KOPT-K1 (cell line): ENCODE data around the gene KIAA0825.

ENCODE experiments used
- H3K27ac ChIP-seq: fragments of 200-600 bp; sonication (generic); 2 replicates; pipeline ENCODE4 v1.5.1; 2016; ENCODE audit warnings: antibody characterized with exemption, mild to moderate bottlenecking, low read depth, low read length; ENCODE audit not compliant: poor library complexity, severe bottlenecking
- H3K36me3 ChIP-seq: fragments of 200-600 bp; sonication (generic); 2 replicates; pipeline ENCODE4 v1.5.1; 2017; ENCODE audit warnings: antibody characterized with exemption, mild to moderate bottlenecking, low read length, moderate library complexity; ENCODE audit not compliant: insufficient read depth
- H3K9me3 ChIP-seq: fragments of 200-600 bp; sonication (generic); 2 replicates; pipeline ENCODE4 v1.5.1; 2017; ENCODE audit warnings: antibody characterized with exemption, low read length, mild to moderate bottlenecking; ENCODE audit not compliant: insufficient read depth, poor library complexity, severe bottlenecking

Gene KIAA0825

DNA sequence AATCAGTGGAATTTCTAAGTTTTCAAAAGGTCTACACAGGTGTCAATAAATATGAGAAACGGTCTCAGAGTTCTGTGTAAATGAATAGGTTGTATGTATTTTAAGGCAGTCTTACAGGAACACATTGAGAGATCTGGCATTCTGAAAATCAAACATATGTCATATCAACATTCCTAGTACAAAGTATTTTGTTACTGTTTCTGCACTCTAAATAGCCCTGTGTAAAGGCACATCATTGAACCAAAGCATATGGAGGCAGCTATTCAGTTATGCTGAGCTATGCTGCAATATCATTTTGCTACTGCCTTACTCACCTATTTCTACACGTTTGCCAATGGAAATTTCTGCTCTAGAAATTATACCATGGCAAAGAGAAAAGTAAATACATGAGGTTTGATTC lies 379.1 kb downstream of the KIAA0825 start:
- Histone ChIP-seq H3K9me3 (peaks cover 18% of the 10 kb centered on the region), H3K36me3 (no peaks in the 10 kb centered on the region), H3K27ac (no peak overlapping the region)

DNA sequence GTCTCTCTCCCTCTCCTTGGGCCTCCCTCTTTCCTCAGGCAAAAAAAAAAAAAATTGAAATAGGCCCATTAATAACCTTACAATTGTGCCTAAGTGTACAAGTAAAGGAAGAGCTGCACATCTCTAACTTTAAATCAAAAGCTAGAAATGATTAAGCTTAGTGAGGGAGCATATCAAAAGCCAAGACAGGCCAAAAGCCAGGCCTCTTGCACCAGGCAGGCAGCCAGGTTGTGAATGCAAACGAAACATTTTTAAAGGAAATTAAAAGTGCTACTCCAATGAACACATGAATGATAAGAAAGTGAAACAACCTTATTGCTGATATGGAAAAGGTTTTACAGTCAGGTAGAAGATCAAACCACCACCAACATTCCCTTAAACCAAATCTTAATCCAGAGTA lies 383.4 kb downstream of the KIAA0825 start:
- no peak overlapping the region for H3K27ac ChIP-seq
- peaks cover 22% of the 10 kb centered on the region for H3K9me3 ChIP-seq
- H3K36me3 ChIP-seq: no peaks in the 10 kb centered on the region

DNA sequence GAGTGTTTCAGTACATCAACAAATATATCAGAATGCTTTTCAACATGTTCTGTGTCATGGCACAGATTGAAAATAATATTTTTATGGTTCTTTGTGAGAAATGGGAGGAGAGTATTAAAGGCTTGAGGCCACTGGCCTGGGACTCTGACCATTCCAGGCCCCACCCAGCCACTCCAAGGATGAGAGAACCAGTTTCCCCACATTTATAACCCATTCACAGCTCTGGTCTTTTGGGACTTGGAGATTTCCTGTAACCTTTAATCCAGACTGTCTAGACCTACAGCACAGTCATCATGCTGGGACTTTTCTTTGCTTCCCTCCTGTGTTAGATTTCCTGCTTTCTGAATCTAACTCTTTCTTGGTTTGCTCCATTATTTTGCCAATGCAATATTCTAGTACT lies 389.6 kb downstream of the KIAA0825 start:
- peaks cover 14% of the 10 kb centered on the region for H3K9me3 ChIP-seq
- H3K27ac ChIP-seq: no peak overlapping the region
- no peaks in the 10 kb centered on the region for H3K36me3 ChIP-seq

DNA sequence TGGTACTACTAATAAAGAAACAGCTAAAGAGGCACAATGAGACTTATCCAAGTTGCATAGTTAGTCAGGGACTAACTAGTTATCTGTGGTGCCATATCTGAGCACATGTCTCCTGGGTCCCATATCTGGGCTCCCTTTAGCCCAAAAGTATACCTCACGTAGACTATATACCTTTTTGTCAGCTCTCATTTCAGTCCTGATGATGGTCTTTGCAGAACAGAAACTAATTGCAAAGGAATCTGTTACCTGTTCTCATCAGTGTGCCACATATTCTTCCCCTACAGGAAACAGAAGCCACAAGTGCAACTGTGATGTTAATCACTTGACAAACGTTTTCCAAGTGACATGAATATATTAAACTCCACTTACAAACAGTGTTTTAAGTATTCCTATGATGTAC lies 395.2 kb downstream of the KIAA0825 start:
- H3K27ac ChIP-seq: peak overlapping the region; percentile 85
- no peaks in the 10 kb centered on the region for H3K36me3 ChIP-seq
- H3K9me3 ChIP-seq: peaks cover 10% of the 10 kb centered on the region

DNA sequence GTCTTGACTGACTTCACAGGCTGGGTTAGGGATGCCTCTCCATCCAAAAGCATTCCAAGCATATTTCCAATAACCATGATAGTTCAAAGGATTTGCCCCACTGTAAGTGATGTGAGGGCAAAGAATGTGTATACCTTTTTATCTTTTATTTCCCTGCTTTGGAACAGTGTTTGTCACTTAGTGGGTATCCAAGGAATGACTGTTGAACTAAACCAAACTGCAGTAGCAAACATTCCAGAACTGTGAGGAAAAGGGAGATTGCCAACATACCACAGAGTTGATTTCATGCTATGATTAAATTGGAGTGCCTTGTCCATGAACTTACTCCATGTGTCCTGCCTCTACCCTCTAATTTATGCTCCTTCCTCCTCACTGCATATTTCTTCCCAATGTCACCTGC lies 400.0 kb downstream of the KIAA0825 start:
- no peaks in the 10 kb centered on the region for H3K36me3 ChIP-seq
- H3K27ac ChIP-seq: no peak overlapping the region
- H3K9me3 ChIP-seq: no peaks in the 10 kb centered on the region

DNA sequence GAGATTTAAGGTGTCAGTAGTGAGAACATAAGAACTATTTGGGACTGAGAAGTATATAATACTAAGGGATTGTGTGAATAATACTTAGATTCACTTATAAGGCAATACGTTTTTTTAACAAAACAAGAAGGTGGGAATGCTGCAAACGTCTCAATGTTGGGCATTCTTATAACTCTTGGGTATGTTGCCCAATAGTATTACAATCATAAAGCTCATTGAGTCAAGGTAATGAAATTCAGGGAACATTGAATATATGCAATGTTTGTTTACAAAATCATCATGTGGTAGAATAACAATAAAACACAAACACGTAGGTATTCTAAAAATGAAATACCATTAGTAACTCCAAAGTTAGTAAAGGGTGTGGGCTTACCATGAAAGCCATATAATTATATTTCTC lies 400.7 kb downstream of the KIAA0825 start:
- Histone ChIP-seq H3K9me3 (no peaks in the 10 kb centered on the region), H3K27ac (no peak overlapping the region), H3K36me3 (no peaks in the 10 kb centered on the region)

DNA sequence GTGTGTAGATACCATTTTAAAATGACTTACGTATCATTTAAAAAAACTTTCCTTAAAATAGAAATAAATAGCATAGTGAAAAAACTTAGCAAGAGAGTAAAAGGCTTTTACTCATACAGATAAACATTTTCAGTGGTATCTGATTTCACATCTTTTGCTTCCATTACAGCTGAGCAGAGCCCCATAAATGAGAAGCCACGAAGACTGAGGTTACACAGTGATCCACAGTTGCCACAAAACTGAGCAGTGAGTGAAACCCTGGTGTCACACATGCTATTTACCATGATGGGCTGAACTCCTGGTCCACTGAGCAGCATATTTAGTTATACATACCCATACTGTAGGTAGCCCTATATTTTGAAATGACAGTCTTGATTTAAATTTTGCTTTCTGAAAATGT lies 401.2 kb downstream of the KIAA0825 start:
- H3K9me3 ChIP-seq: no peaks in the 10 kb centered on the region
- H3K27ac ChIP-seq: no peak overlapping the region

DNA sequence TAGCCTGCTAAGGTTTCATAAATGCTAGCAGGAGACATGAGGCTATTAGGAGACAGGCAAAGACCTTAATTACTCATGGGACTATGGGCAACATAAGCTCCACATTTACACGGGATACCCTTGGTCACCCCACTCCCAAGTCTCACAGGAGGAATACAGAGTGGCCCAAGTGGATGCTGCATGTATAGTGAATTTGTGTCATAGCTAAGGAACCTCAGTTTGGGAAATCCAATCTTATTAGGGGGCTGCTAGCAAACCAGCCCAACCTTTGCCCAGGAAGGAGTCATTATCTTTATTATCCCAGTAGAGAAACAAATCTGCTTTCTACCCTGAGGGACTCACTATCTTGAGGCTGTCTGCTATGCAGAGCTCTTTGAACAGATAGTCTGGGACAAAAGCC lies 405.9 kb downstream of the KIAA0825 start:
- Histone ChIP-seq H3K9me3 (no peaks in the 10 kb centered on the region), H3K27ac (no peak overlapping the region), H3K36me3 (no peaks in the 10 kb centered on the region)

More for the DNA sequence above, 401.2 kb downstream of the KIAA0825 start:
- no peaks in the 10 kb centered on the region for H3K36me3 ChIP-seq

DNA sequence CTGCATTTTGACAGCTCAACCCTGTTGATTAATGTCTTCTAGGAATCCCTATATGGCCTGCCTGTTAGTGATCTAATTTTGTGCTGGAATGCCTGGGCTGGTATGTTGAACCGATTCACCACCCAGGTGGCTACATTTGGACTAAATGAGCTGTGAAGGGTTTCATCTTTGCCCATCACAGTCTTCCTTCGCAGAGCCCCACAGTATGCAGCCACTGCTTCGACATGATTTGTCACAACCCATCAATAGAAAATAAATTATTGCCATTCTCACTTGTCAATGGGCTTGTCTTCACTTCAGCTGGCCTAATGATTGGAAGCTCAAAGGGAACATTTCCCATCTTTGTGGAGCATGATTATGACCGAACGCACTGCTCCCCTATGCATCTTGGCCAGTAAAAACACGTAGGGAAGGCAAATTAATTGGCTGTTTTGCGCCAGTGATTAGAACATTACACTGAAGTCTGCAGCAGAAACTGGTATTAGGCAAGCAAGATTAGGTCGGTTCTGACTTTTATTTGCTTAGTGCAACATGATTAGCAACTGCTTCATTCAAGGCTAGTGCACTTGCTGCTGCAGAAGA lies 408.5 kb downstream of the KIAA0825 start:
- H3K27ac ChIP-seq: no peak overlapping the region

DNA sequence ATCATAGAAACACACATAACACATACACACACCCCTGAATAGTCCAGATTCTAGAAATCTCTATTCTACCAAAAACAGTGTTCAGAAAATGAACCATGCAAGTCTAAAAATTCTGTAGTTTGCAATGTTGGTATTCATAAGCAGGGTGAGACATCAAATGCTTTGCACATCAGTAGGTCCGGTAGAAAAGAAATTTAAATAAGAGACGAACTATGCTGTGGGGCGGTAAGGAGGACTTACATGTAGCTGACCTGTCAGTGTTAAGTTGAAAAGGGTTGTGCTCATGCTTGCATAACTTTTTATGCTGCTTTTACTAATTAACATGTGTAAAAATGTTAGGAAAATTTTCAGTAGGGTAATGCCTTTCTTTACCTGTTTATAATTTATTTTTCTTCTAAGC lies 409.1 kb downstream of the KIAA0825 start:
- no peaks in the 10 kb centered on the region for H3K9me3 ChIP-seq
- no peaks in the 10 kb centered on the region for H3K36me3 ChIP-seq
- no peak overlapping the region for H3K27ac ChIP-seq

More for the DNA sequence above, 408.5 kb downstream of the KIAA0825 start:
- Histone ChIP-seq H3K36me3 (no peaks in the 10 kb centered on the region), H3K9me3 (no peaks in the 10 kb centered on the region)

DNA sequence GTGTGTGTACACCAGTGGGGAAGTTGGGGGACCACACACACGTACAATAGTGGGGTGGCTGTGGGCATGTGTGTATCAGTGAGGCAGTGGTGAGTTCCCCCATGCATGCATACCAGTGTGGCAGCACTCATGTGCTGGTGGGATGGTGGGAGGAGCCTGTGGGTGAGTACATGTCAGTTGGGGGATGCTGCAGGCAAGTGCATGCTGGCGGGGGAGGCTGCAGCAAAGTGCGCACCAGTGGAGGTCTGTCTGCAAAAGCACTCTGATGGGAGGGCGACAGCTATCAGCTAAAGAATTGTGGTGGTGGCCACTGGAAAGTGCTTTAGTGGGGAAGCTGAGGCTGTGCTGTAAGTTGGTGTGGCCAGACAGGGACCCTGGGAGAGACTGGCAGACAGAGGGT lies 418.8 kb downstream of the KIAA0825 start:
- no peak overlapping the region for H3K27ac ChIP-seq
- no peaks in the 10 kb centered on the region for H3K9me3 ChIP-seq
- no peaks in the 10 kb centered on the region for H3K36me3 ChIP-seq

DNA sequence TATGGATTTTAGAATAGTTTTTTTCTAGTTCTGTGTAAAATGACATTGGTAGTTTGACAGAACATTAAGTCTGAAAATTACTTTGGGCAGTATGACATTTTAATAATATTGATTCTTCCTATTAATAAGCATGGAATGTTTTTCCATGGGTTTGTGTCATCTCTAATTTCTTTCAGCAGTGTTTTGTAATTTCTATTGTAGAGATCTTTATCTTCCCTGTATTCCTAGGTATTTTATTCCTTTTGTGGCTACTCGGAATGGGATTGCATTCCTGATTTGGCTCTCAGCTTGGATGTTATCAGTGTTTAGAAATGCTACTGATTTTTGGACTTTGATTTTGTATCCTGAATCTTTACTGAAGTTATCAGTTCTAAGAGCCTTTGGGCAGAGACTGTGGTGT lies 420.4 kb downstream of the KIAA0825 start:
- H3K27ac ChIP-seq: no peak overlapping the region
- H3K36me3 ChIP-seq: no peaks in the 10 kb centered on the region
- H3K9me3 ChIP-seq: no peaks in the 10 kb centered on the region

DNA sequence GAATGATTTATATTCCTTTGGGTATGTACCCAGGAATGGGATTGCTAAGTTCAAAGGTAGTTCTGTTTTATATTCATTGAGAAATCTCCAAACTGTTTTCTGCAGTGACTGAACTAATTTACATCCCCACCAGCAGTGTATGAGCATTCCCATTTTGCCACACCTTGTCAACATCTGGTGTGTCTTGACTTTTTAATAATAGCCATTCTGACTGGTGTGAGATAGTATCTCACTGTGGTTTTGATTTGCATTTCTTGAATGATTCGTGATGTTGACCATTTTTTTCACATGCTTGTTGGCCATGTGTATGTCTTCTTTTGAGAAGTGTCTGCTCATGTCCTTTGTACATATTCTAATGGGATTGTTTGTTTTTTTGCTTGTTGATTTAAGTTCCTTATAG lies 421.5 kb downstream of the KIAA0825 start:
- no peak overlapping the region for H3K27ac ChIP-seq
- H3K9me3 ChIP-seq: no peaks in the 10 kb centered on the region
- no peaks in the 10 kb centered on the region for H3K36me3 ChIP-seq

DNA sequence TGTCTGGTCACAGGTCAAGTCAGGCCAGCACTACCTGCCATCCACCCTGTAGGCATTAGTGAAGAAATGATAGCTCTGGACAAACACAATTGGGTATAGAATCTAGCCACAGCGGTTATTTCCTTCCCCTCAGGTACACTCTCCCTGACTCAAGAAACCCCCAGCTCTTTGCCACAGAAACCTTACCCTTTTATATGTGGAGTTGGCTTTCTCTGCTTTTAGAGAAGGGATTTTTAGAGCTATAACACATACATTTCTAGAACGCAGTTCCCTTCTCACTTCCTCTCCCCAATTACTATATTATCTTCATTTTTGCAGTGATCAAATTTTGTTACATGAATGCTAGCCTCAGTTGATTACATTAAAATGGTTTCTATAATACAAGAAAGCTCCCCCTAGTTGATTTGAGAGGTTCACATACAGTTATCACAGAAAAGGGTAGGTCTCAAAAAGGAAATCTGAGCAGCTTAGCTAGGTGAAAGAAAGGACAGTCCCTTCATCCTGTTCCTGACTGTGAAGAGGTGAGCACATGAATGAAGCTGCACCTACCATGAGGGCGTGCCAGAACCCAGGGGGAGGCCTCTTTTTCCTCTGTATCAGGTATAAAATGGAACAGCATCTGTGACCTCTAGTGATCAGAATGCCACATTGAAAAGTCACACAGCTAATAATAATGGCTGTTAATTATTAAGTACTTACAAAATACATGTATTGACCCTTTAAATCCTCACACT lies 425.6 kb downstream of the KIAA0825 start:
- Histone ChIP-seq H3K9me3 (no peaks in the 10 kb centered on the region), H3K27ac (no peak overlapping the region), H3K36me3 (no peaks in the 10 kb centered on the region)

DNA sequence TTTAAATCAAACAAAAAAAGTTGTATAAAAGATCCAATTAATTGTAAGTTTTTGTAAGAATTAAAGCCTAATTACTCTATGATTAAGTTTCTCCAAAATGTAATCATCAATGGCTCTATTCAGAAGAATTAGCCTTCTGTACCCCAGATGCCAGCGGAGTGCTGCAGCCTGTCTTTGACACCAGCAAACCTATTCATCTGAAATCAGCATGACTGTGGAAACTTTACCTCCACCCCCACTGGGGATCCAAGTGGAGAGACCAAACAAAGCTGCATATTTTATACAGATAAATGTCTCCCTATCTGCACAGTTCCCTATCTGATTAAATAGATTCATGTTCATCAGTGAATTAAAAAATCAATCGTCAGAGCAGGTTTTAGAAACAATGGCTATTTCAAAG lies 426.8 kb downstream of the KIAA0825 start:
- Histone ChIP-seq H3K9me3 (no peaks in the 10 kb centered on the region), H3K27ac (no peak overlapping the region), H3K36me3 (no peaks in the 10 kb centered on the region)

DNA sequence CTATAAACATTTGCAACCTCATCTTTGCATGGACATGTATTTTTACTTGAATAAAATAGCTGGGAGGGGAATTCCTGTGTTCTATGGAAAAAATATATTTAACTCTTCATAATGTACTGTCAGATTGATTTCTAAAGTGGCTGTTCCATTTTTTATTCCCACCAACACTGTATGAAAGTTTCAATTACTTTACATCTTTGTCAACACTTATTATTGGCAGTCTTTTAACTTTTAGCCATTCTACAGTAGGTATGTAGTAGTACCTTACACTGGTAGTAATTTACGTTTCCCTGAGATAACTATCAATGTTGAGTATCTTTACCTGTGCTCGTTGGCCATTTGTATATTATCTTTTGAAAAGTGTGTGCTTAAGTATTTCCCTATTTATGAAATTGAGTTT lies 429.7 kb downstream of the KIAA0825 start:
- Histone ChIP-seq H3K27ac (no peak overlapping the region), H3K36me3 (no peaks in the 10 kb centered on the region), H3K9me3 (no peaks in the 10 kb centered on the region)
